ENCODE results near the gene C12orf60. TPM values are rescaled to one million over a fixed set of nuclear protein-coding genes. Genes with fewer than 3 reads are reported as not detected.

Gene C12orf60
- total RNA-seq, 8 experiments from 2014 or later: 1.9 to 4.5 (median 2.5) TPM

- Histone ChIP-seq H3K4me1 (replicated peaks in 1 of 2) (no peaks in the 10 kb centered on the region), H3K4me3 (no peak overlapping the region), H3K27ac (no peak overlapping the region)
- in situ Hi-C loops (cut with MboI; ENCODE audit: low pct_unique_long_range_greater_than_20kb in 2 of 9, low sequenced_read_pairs in 9 of 9, unreplicated experiment in 9 of 9): loop anchor here in 1 of 9 experiments (25.0 kb wide), 1 partner anchor 341 kb away; the partner anchor contains the start of gene RERG
- WGBS, 10 experiments: 29 to 100% (median 94%) methylated on average over 1 of the region's 1 CpG; no CpG with 5 or more reads in 2 of the 10 experiments
- no peak for ATAC-seq (replicated peaks in 6 of 8)
Observed at GRCh38 chr12:14871247-14871646, 67.8 kb downstream of the C12orf60 start.

- no peaks in the 10 kb centered on the region for H3K4me1 ChIP-seq (replicated peaks in 1 of 2)
- H3K4me3 ChIP-seq: no peak overlapping the region
- no peak for ATAC-seq (replicated peaks in 6 of 8)
- H3K27ac ChIP-seq: no peak overlapping the region
- in situ Hi-C loops (cut with MboI; ENCODE audit: low pct_unique_long_range_greater_than_20kb in 2 of 9, low sequenced_read_pairs in 9 of 9, unreplicated experiment in 9 of 9): loop anchor here in 1 of 9 experiments (25.0 kb wide), 1 partner anchor 340 kb away; the partner anchor contains the start of gene RERG
- 21 to 86% (median 50%) methylated on average over 1 of the region's 1 CpG; no CpG with 5 or more reads in 1 of the 10 experiments for WGBS, 10 experiments
Observed at GRCh38 chr12:14871886-14872285, 68.4 kb downstream of the C12orf60 start.

GRCh38 chr12:14873440-14874185 lies 70.1 kb downstream of the C12orf60 start:
- H3K4me3 ChIP-seq: no peak overlapping the region
- in situ Hi-C loops (cut with MboI; ENCODE audit: low pct_unique_long_range_greater_than_20kb in 2 of 9, low sequenced_read_pairs in 9 of 9, unreplicated experiment in 9 of 9): loop anchor here in 1 of 9 experiments (25.0 kb wide), 1 partner anchor 339 kb away; the partner anchor contains the start of gene RERG
- H3K4me1 ChIP-seq (replicated peaks in 1 of 2): no peaks in the 10 kb centered on the region
- H3K27ac ChIP-seq: no peak overlapping the region
- WGBS, 10 experiments: 17 to 82% (median 69%) methylated on average over 1 of the region's 1 CpG; no CpG with 5 or more reads in 2 of the 10 experiments
- peak in 3 of 8 experiments; percentile 7 to 30 (median 22) for ATAC-seq (replicated peaks in 6 of 8)

Other genes starting within 250 kb of the C12orf60 start
- 10 to 100 TPM in 1 of 8 experiments, 1 to 10 TPM in 2, under 1 TPM in 5; 0.38 to 18.5 (median 0.86) TPM for gene PLBD1, start 235.8 kb upstream of the C12orf60 start, total RNA-seq
- gene GUCY2C, start 107.1 kb upstream of the C12orf60 start, total RNA-seq: under 1 TPM in 1 of 8 experiments, not detected in 7; 0.07 TPM
- gene WBP11, start 192 bp upstream of the C12orf60 start, total RNA-seq: 10 to 100 TPM; 14.5 to 38.5 (median 29.6) TPM
- gene SMCO3, start 10.5 kb downstream of the C12orf60 start, total RNA-seq: 10 to 100 TPM in 1 of 8 experiments, 1 to 10 TPM in 2, under 1 TPM in 5; 0.41 to 14.0 (median 0.75) TPM
- gene ART4, start 39.9 kb downstream of the C12orf60 start, total RNA-seq: under 1 TPM; 0.04 to 0.43 (median 0.26) TPM
- 100 to 1,000 TPM in 2 of 8 experiments, 10 to 100 TPM in 2, 1 to 10 TPM in 1, under 1 TPM in 2, not detected in 1; 0.05 to 532 (median 26.8) TPM for gene MGP, start 82.2 kb downstream of the C12orf60 start, total RNA-seq
- gene ERP27, start 134.9 kb downstream of the C12orf60 start, total RNA-seq: 1 to 10 TPM in 1 of 8 experiments, under 1 TPM in 3, not detected in 4; 0.15 to 1.9 (median 0.36) TPM
- 1 to 10 TPM in 4 of 8 experiments, under 1 TPM in 4; 0.11 to 6.1 (median 1.2) TPM for gene ARHGDIB, start 157.9 kb downstream of the C12orf60 start, total RNA-seq
- gene PDE6H, start 169.4 kb downstream of the C12orf60 start, total RNA-seq: not detected

Data from motor neuron (in vitro differentiated cells).